Colonic mucosa (tissue), 4 donors: ENCODE measurements around the gene ERCC4. TPM values are rescaled to one million over a fixed set of nuclear protein-coding genes. Genes with fewer than 3 reads are reported as not detected.

Experiments used
- DNase-seq: peaks from one replicate; pipeline ENCODE4 v3.0.0-alpha.2; 2020
- H3K27ac ChIP-seq: fragments of 200-600 bp; one replicate; pipeline ENCODE4 v1.8.0; 2021
- H3K27me3 ChIP-seq: fragments of 200-600 bp; one replicate; pipeline ENCODE4 v1.8.0; 2021
- H3K36me3 ChIP-seq: fragments of 200-600 bp; one replicate; pipeline ENCODE4 v1.8.0; 2021
- H3K4me1 ChIP-seq: fragments of 200-600 bp; one replicate; pipeline ENCODE4 v1.8.0; 2021; ENCODE audit warnings: mild to moderate bottlenecking
- H3K4me3 ChIP-seq: fragments of 200-600 bp; one replicate; pipeline ENCODE4 v1.8.0; 2021
- H3K9ac ChIP-seq, 2 donors: one replicate each; pipeline ENCODE4 v1.7.0; 2013; ENCODE audit warnings: control low read depth in 2 of 2, low read depth in 2 of 2, low read length in 2 of 2
- H3K9me3 ChIP-seq: fragments of 200-600 bp; one replicate; pipeline ENCODE4 v1.8.0; 2021
- CTCF ChIP-seq: fragments of 200-600 bp; IDR thresholded peaks from one replicate; pipeline ENCODE4 v1.8.0; 2022; ENCODE audit warnings: antibody characterized with exemption, mild to moderate bottlenecking
- intact Hi-C: fragments of 100-400 bp; cut with DNase I; formaldehyde crosslinking; loops from one replicate; pipeline ENCODE4 v1.14.1; 2022
- total RNA-seq, 2 donors: library from RNA; stranded (reverse); fragmentation: NEBNext Ultra II Directional in 1 of 2; extraction: Animal tissue kit (Norgen Biotek cat#: 25700) in 1 of 2; gene quantifications; one replicate each; pipeline ENCODE4 v1.2.1, GENCODE V29; 2021
- donor health status: healthy.
- donor health status: DM: no; HTN: no; CAD: no.
- donor health status: DM: no; HTN: no; CAD: no.

The ERCC4 gene
- total RNA-seq, 2 donors from 2014 or later, result 8.0 to 9.7 TPM

GRCh38 chr16:13997933-13998332 lies 78.0 kb downstream of the ERCC4 start:
- Histone ChIP-seq H3K4me1 (no peaks in the 10 kb centered on the region), H3K9ac (no peak overlapping the region), H3K4me3 (no peak overlapping the region), H3K9me3 (no peaks in the 10 kb centered on the region), H3K27me3 (no peaks in the 10 kb centered on the region), H3K27ac (no peak overlapping the region), H3K36me3 (no peaks in the 10 kb centered on the region)
- no peak for TF ChIP-seq CTCF
- intact Hi-C loops, result no loop called here
- peak; percentile 42 for DNase-seq

DNA sequence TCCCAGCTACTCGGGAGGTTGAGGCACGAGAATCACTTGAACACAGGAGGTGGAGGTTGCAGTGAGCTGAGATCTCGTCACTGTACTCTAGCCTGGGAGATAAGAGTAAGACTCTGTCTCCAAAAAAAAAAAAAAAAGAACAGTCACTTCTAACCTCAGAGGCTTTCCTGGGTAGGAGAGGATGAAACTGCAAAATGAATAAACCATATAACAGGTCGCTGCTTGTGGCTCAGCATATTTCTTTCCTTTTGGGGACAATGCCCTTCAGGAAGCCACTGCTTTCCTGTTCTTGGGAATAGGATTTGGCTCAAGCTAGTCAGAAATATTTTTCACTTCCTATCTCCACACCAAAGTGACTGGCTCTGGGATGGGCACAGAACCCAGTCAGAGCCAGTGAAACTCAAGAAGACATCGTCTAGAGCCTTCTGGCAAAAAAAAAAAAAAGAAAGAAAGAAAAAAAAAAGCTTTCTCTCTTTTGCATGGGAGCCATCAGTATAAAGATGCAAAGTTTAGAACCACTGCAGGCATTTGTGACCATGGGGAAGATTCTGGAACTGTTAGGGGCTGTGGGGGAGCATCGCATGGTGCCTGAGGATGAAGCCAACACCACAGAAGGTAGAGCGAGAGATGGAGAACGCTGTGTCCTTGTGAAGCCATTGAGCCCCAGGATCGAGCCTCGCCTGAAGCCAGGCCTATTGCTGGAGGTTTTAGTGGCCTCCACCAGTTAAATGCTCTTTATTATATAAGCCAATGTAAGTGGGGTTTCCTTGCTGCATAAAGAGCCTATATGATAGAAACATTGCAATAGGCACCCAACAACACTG lies 79.3 kb downstream of the ERCC4 start:
- no peaks in the 10 kb centered on the region for H3K36me3 ChIP-seq
- TF ChIP-seq CTCF, result no peak
- H3K9me3 ChIP-seq, result no peaks in the 10 kb centered on the region
- H3K4me3 ChIP-seq, result no peak overlapping the region
- H3K27ac ChIP-seq, result no peak overlapping the region
- H3K9ac ChIP-seq, result no peak overlapping the region
- no peak for DNase-seq
- intact Hi-C loops, result no loop called here
- no peaks in the 10 kb centered on the region for H3K4me1 ChIP-seq
- H3K27me3 ChIP-seq, result no peaks in the 10 kb centered on the region

DNA sequence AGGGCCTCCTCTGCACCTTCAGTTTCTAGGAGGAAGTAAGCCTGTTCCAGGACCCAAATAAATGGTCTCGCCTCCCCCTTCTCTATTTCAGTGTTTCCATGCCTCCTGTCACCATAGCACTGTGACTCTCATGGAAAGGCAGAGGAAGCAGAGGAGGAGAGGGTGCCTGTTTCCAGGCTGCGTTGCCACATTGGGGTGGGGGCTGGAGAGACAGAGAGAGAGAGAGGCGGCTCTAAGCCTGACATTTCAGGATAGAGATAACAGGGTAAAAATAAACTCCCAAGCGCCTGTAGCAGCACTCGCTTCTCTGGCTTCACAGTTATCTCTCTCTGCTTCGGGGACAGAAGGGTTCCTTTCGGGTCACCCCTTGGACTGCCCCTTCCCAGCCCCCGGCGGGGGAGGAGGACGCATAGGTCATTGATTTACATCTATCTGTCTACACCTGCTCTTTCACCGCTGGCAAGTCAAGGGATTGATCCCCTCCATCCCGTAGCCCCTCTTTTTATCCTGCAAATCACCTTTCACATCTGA lies 80.0 kb downstream of the ERCC4 start:
- DNase-seq, result no peak
- Histone ChIP-seq H3K4me1 (no peaks in the 10 kb centered on the region), H3K36me3 (no peaks in the 10 kb centered on the region), H3K4me3 (no peak overlapping the region), H3K9ac (no peak overlapping the region), H3K9me3 (no peaks in the 10 kb centered on the region), H3K27ac (no peak overlapping the region), H3K27me3 (no peaks in the 10 kb centered on the region)
- TF ChIP-seq CTCF, result no peak
- intact Hi-C loops, result no loop called here

- Histone ChIP-seq H3K27me3 (no peaks in the 10 kb centered on the region), H3K36me3 (no peaks in the 10 kb centered on the region), H3K4me3 (no peak overlapping the region), H3K4me1 (no peaks in the 10 kb centered on the region), H3K9me3 (no peaks in the 10 kb centered on the region), H3K27ac (no peak overlapping the region), H3K9ac (no peak overlapping the region)
- DNase-seq, result no peak
- TF ChIP-seq CTCF, result no peak
- intact Hi-C loops, result no loop called here
These were observed 81.6 kb downstream of the ERCC4 start for GRCh38 chr16:14001521-14001920.

Other genes with a start within 250 kb of the ERCC4 start
- gene MRTFB, start 151.2 kb downstream of the ERCC4 start, total RNA-seq, result 10 to 100 TPM; 31.4 to 40.3 TPM